Measurements from ENCODE around the gene ARHGEF33.

The ARHGEF33 gene

GRCh38 chr2:38887902-38888554, 1.6 kb upstream of the ARHGEF33 start:
- no peak overlapping the region for H3K4me3 ChIP-seq (ENCODE audit: low read length)
- DNase-seq (ENCODE audit: low read depth): no peak
- no peak for TF ChIP-seq CTCF (conservative IDR thresholded peaks at IDR 0.05; ENCODE audit: low read length)

GRCh38 chr2:38889045-38889444, 630 bp upstream of the ARHGEF33 start:
- no peak for TF ChIP-seq CTCF (conservative IDR thresholded peaks at IDR 0.05; ENCODE audit: low read length)
- DNase-seq (ENCODE audit: low read depth): no peak
- H3K4me3 ChIP-seq (ENCODE audit: low read length): no peak overlapping the region

GRCh38 chr2:38892819-38893218, 3.1 kb downstream of the ARHGEF33 start:
- no peak for DNase-seq (ENCODE audit: low read depth)
- no peak overlapping the region for H3K4me3 ChIP-seq (ENCODE audit: low read length)
- no peak for TF ChIP-seq CTCF (conservative IDR thresholded peaks at IDR 0.05; ENCODE audit: low read length)

- TF ChIP-seq CTCF (conservative IDR thresholded peaks at IDR 0.05; ENCODE audit: low read length): no peak
- H3K4me3 ChIP-seq (ENCODE audit: low read length): no peak overlapping the region
- DNase-seq (ENCODE audit: low read depth): no peak
These were observed 8.6 kb downstream of the ARHGEF33 start for GRCh38 chr2:38898256-38898655.

- H3K4me3 ChIP-seq (ENCODE audit: low read length): no peak overlapping the region
- no peak for DNase-seq (ENCODE audit: low read depth)
- no peak for TF ChIP-seq CTCF (conservative IDR thresholded peaks at IDR 0.05; ENCODE audit: low read length)
These were observed 11.1 kb downstream of the ARHGEF33 start for GRCh38 chr2:38900726-38901125.

- DNase-seq (ENCODE audit: low read depth): no peak
- H3K4me3 ChIP-seq (ENCODE audit: low read length): no peak overlapping the region
- TF ChIP-seq CTCF (conservative IDR thresholded peaks at IDR 0.05; ENCODE audit: low read length): no peak
These were observed 15.6 kb downstream of the ARHGEF33 start for GRCh38 chr2:38905251-38905650.

GRCh38 chr2:38907242-38907641, 17.6 kb downstream of the ARHGEF33 start:
- DNase-seq (ENCODE audit: low read depth): no peak
- no peak overlapping the region for H3K4me3 ChIP-seq (ENCODE audit: low read length)
- TF ChIP-seq CTCF (conservative IDR thresholded peaks at IDR 0.05; ENCODE audit: low read length): no peak

Data from AG10803 (cell line).